ENCODE measurements around the gene IFNA10. TPM values are rescaled to one million over a fixed set of nuclear protein-coding genes. Genes with fewer than 3 reads are reported as not detected.

The IFNA10 gene
- total RNA-seq, 1 experiment from 2014 or later: not detected

DNA sequence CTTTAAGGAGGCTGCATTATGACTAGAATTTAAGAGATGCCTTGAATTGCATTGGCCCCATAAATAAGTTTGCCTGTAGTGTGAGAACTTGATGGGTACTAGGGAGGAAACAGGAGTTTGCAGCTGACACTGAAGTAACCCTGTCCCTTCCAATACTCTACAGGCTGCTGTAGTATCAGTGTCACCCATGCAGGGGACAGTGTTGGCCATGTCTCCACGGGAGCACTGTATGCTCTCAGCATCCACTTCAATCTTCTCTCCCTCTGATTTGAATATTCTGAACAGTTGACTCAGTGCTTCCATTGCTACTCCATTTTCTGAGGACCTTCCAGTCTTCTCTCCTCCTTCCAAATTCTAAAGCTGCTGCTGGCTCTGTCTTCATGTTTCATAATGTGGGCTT lies 44.2 kb upstream of the IFNA10 start:
- peaks cover 16 to 17% of the 10 kb centered on the region in 2 experiments for H3K4me1 Mint-ChIP-seq
- Histone ChIP-seq H3K4me1 (ENCODE audit: insufficient read depth, low read length) (no peaks in the 10 kb centered on the region), H2BK12ac (ENCODE audit: insufficient read length, low read depth, low read length) (no peak overlapping the region), H3K23me2 (ENCODE audit: insufficient read length, low read depth, low read length, poor library complexity, severe bottlenecking) (no peaks in the 10 kb centered on the region), H2BK15ac (ENCODE audit: low read depth, low read length) (no peak overlapping the region), H3K18ac (ENCODE audit: insufficient read length, low read depth, low read length) (no peak overlapping the region), H4K91ac (ENCODE audit: insufficient read length, low read depth, low read length) (no peak overlapping the region), H3T11ph (ENCODE audit: low read length) (no peak overlapping the region), H3K79me1 (ENCODE audit: insufficient read depth, low read depth, low read length, poor library complexity, severe bottlenecking) (no peaks in the 10 kb centered on the region), H2AK5ac (ENCODE audit: insufficient read length, low read length) (no peak overlapping the region), H3K79me2 (ENCODE audit: insufficient read depth, low read length) (no peaks in the 10 kb centered on the region), H3K9me3 (ENCODE audit: control insufficient read depth, low read depth, low read length) (no peaks in the 10 kb centered on the region), H3K14ac (ENCODE audit: insufficient read depth, low read length) (no peak overlapping the region), H3K27me3 (ENCODE audit: insufficient read depth, low read length) (no peaks in the 10 kb centered on the region), H2BK5ac (ENCODE audit: insufficient read length, low read length) (no peak overlapping the region), H3K56ac (ENCODE audit: insufficient read length, low read depth, low read length) (no peak overlapping the region), H4K8ac (replicated peaks; ENCODE audit: insufficient read length, low read depth, low read length) (no peak overlapping the region), H3K23ac (ENCODE audit: insufficient read length, low read depth, low read length) (no peak overlapping the region), H4K5ac (ENCODE audit: insufficient read length, low read depth, low read length) (no peak overlapping the region), H2AFZ (ENCODE audit: low read length) (no peak overlapping the region), H3K4ac (ENCODE audit: low read depth, low read length) (no peak overlapping the region), H3K27ac (ENCODE audit: insufficient read length, low read depth, low read length) (no peak overlapping the region), H4K20me1 (ENCODE audit: control insufficient read depth, insufficient read depth, insufficient read length) (no peaks in the 10 kb centered on the region), H3K4me2 (ENCODE audit: insufficient read depth, insufficient read length, low read length) (no peak overlapping the region), H2BK120ac (ENCODE audit: low read depth, low read length, poor library complexity, severe bottlenecking) (no peak overlapping the region), H3K9ac (ENCODE audit: extremely low read depth, insufficient read length, low read length) (no peak overlapping the region), H2BK20ac (ENCODE audit: low read depth, low read length, poor library complexity, severe bottlenecking) (no peak overlapping the region)
- TF ChIP-seq, protein P1, sequence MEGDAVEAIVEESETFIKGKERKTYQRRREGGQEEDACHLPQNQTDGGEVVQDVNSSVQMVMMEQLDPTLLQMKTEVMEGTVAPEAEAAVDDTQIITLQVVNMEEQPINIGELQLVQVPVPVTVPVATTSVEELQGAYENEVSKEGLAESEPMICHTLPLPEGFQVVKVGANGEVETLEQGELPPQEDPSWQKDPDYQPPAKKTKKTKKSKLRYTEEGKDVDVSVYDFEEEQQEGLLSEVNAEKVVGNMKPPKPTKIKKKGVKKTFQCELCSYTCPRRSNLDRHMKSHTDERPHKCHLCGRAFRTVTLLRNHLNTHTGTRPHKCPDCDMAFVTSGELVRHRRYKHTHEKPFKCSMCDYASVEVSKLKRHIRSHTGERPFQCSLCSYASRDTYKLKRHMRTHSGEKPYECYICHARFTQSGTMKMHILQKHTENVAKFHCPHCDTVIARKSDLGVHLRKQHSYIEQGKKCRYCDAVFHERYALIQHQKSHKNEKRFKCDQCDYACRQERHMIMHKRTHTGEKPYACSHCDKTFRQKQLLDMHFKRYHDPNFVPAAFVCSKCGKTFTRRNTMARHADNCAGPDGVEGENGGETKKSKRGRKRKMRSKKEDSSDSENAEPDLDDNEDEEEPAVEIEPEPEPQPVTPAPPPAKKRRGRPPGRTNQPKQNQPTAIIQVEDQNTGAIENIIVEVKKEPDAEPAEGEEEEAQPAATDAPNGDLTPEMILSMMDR (conservative IDR thresholded peaks at IDR 0.05): no peak
- no peaks in the 10 kb centered on the region for H3K9me3 Mint-ChIP-seq
- no peak for DNase-seq
- H3K4me3 Mint-ChIP-seq: no peak overlapping the region
- H3K36me3 Mint-ChIP-seq (ENCODE audit: insufficient read depth in 1 of 3, low read depth in 3 of 3): no peaks in the 10 kb centered on the region
- peaks cover 23% of the 10 kb centered on the region for H3K27me3 Mint-ChIP-seq (ENCODE audit: low read depth)
- no CpG with 5 or more reads among the region's 1 CpG for WGBS (ENCODE audit: extremely low coverage, insufficient read length, low lambda C conversion rate)
- H3K27ac Mint-ChIP-seq: peak overlapping the region in 1 of 3 experiments; percentile 6; a peak in 1 of 7 replicates
